ENCODE measurements around the gene RPGRIP1.

The RPGRIP1 gene

DNA sequence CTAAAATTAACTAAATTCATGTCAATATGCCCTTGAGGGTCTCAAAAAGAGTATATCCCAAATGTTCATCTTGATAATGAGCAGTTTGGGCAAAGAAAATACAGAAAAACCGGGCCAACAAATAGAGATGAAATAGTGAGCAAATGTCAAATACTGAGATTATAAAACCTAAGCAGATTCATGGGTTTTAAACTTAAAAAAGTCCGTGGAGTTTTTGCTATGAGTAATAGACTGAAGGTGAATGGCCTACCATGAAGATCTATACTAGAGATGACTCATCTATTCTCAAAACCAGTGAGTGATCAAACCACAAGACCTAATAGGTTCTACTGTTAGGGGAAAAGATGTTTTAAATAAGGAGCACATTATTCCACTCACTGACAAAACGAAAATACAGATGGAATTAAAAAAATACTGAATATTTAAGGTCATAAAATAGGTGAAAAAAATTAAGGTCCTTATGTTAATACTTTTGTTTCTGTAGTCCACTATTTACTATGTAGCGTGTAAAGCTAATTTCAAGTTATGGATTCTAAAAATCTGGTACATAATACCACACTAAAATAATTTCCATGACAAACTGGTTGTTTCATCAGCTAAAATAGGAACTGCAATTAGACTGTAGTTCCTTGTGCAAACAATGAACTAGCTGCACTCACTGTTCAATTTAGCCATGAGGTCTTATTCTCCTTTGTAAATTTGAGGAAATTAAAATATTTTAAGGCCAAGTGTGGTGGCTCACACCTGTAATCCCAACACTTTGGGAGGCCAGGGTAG is 15.7 kb upstream of the RPGRIP1 start:
- Histone ChIP-seq H3K27ac (ENCODE audit: extremely low read depth, low read depth, low read length) (peak overlapping the region; percentile 21; the same call in 1 of the 2 replicates), H3K4me1 (ENCODE audit: control insufficient read depth, insufficient read depth, low read length) (peaks cover 26% of the 10 kb centered on the region), H3K9me3 (ENCODE audit: control insufficient read depth, insufficient read depth, low read depth, low read length) (no peaks in the 10 kb centered on the region), H3K4me3 (ENCODE audit: low read depth, low read length) (no peak overlapping the region), H3K36me3 (ENCODE audit: control insufficient read depth in 2 of 2, insufficient read depth in 1 of 2, low read length in 2 of 2) (peaks cover 62 to 92% of the 10 kb centered on the region in 2 experiments)
- ChIA-PET CTCF (interaction anchor here (0.7 kb wide), 1 partner anchor 161 kb away, joined by 4 read pairs; no protein-coding TSS in a partner anchor), POLR2A (interaction anchor here (1.6 to 1.9 kb wide), 2 partner anchors 8 to 10 kb away, joined by 9 to 11 read pairs; no protein-coding TSS in a partner anchor)
- TF ChIP-seq ZNF175 (tag by site-specific recombination; IDR thresholded peaks at IDR 0.05) = no peak
- TF ChIP-seq ZNF558 (tag by site-specific recombination; IDR thresholded peaks at IDR 0.05) = no peak
- no peak for TF ChIP-seq ZNF214 (tag by site-specific recombination; IDR thresholded peaks at IDR 0.05; ENCODE audit: borderline replicate concordance)
- TF ChIP-seq ZNF335 (tag by site-specific recombination; conservative IDR thresholded peaks at IDR 0.05) = no peak
- peak; percentile 30; the same call in 1 of the 2 replicates for TF ChIP-seq OSR2 (tag by site-specific recombination; IDR thresholded peaks at IDR 0.05)
- TF ChIP-seq ZNF664 (tag by site-specific recombination; IDR thresholded peaks at IDR 0.05) = peak; percentile 74
- TF ChIP-seq, protein P1, sequence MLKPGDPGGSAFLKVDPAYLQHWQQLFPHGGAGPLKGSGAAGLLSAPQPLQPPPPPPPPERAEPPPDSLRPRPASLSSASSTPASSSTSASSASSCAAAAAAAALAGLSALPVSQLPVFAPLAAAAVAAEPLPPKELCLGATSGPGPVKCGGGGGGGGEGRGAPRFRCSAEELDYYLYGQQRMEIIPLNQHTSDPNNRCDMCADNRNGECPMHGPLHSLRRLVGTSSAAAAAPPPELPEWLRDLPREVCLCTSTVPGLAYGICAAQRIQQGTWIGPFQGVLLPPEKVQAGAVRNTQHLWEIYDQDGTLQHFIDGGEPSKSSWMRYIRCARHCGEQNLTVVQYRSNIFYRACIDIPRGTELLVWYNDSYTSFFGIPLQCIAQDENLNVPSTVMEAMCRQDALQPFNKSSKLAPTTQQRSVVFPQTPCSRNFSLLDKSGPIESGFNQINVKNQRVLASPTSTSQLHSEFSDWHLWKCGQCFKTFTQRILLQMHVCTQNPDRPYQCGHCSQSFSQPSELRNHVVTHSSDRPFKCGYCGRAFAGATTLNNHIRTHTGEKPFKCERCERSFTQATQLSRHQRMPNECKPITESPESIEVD (tag by site-specific recombination; IDR thresholded peaks at IDR 0.05) = peak; percentile 83
- TF ChIP-seq ZBTB1 (tag by site-specific recombination; IDR thresholded peaks at IDR 0.05) = no peak
- TF ChIP-seq ZBTB7A (tag by site-specific recombination; IDR thresholded peaks at IDR 0.05; ENCODE audit: low read depth) = no peak
- TF ChIP-seq PRDM1 (tag by site-specific recombination; IDR thresholded peaks at IDR 0.05) = 0 out of 2 replicates have a peak, but pooled peaks have one; percentile 14
- TF ChIP-seq ZNF600 (tag by site-specific recombination; IDR thresholded peaks at IDR 0.05) = peak; percentile 78
- TF ChIP-seq, protein P2, sequence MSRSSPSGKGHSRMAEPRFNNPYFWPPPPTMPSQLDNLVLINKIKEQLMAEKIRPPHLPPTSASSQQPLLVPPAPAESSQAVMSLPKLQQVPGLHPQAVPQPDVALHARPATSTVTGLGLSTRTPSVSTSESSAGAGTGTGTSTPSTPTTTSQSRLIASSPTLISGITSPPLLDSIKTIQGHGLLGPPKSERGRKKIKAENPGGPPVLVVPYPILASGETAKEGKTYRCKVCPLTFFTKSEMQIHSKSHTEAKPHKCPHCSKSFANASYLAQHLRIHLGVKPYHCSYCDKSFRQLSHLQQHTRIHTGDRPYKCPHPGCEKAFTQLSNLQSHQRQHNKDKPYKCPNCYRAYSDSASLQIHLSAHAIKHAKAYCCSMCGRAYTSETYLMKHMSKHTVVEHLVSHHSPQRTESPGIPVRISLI (tag by site-specific recombination; IDR thresholded peaks at IDR 0.05) = 0 out of 2 replicates have a peak, but pooled peaks have one; percentile 37
- no peak for TF ChIP-seq KLF9 (tag by site-specific recombination; IDR thresholded peaks at IDR 0.05; ENCODE audit: low read depth)

DNA sequence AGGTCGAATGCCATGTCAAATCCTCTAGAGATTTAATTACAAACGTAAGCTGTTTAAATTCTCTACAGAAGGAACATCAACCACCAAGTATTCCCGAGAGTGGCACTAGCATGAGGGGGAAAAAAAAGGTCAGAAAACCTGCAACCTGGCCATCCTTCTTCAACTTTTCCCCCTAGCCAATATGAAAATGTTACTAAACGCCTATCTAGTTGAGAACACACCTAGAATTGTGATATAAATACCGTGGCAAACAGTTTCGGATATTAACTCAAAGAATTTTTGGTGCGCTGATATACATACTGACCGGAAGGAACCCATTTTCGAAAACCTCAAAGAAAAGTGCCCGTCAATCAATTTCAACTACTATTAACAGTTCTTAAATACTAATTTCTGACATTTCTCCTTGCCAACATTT is 12.4 kb upstream of the RPGRIP1 start:
- TF ChIP-seq, protein P3, sequence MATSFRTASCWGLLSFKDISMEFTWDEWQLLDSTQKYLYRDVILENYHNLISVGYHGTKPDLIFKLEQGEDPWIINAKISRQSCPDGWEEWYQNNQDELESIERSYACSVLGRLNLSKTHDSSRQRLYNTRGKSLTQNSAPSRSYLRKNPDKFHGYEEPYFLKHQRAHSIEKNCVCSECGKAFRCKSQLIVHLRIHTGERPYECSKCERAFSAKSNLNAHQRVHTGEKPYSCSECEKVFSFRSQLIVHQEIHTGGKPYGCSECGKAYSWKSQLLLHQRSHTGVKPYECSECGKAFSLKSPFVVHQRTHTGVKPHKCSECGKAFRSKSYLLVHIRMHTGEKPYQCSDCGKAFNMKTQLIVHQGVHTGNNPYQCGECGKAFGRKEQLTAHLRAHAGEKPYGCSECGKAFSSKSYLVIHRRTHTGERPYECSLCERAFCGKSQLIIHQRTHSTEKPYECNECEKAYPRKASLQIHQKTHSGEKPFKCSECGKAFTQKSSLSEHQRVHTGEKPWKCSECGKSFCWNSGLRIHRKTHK (tag by site-specific recombination; IDR thresholded peaks at IDR 0.05) = no peak
- TF ChIP-seq ZNF777 (tag by site-specific recombination; IDR thresholded peaks at IDR 0.05; ENCODE audit: borderline replicate concordance) = no peak
- TF ChIP-seq, protein P1 (tag by site-specific recombination; IDR thresholded peaks at IDR 0.05) = peak; percentile 50; the same call in 1 of the 2 replicates
- ChIA-PET CTCF (interaction anchor here (0.6 kb wide), 1 partner anchor 141 kb away, joined by 3 read pairs; no protein-coding TSS in a partner anchor), POLR2A (interaction anchor here (2.9 kb wide), 1 partner anchor 10 kb away, joined by 13 read pairs; no protein-coding TSS in a partner anchor)
- Histone ChIP-seq H3K36me3 (ENCODE audit: control insufficient read depth in 2 of 2, insufficient read depth in 1 of 2, low read length in 2 of 2) (peaks cover 35 to 65% of the 10 kb centered on the region in 2 experiments), H3K9me3 (ENCODE audit: control insufficient read depth, insufficient read depth, low read depth, low read length) (no peaks in the 10 kb centered on the region), H3K4me1 (ENCODE audit: control insufficient read depth, insufficient read depth, low read length) (peaks cover 29% of the 10 kb centered on the region), H3K27ac (ENCODE audit: extremely low read depth, low read depth, low read length) (no peak overlapping the region), H3K4me3 (ENCODE audit: low read depth, low read length) (peak overlapping the region; percentile 90)
